ENCODE measurements around the gene RUNX1.

DNA sequence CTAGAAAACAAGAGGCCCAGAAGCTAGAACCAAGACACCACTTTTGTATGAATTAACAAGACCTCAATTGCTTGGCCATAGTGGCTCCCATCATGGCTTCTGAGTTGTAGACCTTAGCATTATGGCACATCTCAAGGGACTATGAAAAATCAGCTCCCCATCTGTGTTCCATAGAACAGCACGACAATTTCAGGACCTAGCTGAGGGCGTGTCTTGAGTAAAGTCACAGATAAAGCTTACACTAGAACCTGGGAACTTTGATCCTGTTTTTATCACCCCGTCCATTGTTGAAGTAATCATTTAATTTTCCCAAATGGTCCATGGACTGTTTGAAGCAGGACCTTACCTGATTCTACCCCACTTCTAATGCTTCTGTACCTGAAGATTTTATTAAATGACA, 44.8 kb downstream of the RUNX1 start:
- TF ChIP-seq ZNF384 (IDR thresholded peaks at IDR 0.05) (no peak), FOXM1 (IDR thresholded peaks at IDR 0.05; ENCODE audit: borderline replicate concordance) (no peak), SP1 (IDR thresholded peaks at IDR 0.05) (no peak), PKNOX1 (IDR thresholded peaks at IDR 0.05) (no peak), BHLHE40 (IDR thresholded peaks at IDR 0.05; ENCODE audit: borderline replicate concordance) (no peak), FOXA1 (IDR thresholded peaks at IDR 0.05) (no peak), LEF1 (IDR thresholded peaks at IDR 0.05; ENCODE audit: borderline replicate concordance) (no peak), FOXK2 (IDR thresholded peaks at IDR 0.05) (no peak)

Data from HEK293T (cell line).